Chondrocyte (in vitro differentiated cells): ENCODE results near the gene COL2A1. TPM values are rescaled to one million over a fixed set of nuclear protein-coding genes. Genes with fewer than 3 reads are reported as not detected.

Experiments
- DNase-seq: peaks from one replicate; pipeline ENCODE4 v3.0.0; 2021; ENCODE audit warnings: mixed read lengths, low spot score
- H3K27ac Mint-ChIP-seq: one replicate; pipeline ENCODE4 v1.8.0; 2021; ENCODE audit warnings: mild to moderate bottlenecking, moderate library complexity, mixed read lengths; ENCODE audit not compliant: unreplicated experiment
- H3K27me3 Mint-ChIP-seq: 2 replicates; pipeline ENCODE4 v1.8.0; 2021; ENCODE audit warnings: low read depth, mixed read lengths
- H3K36me3 Mint-ChIP-seq: 2 replicates; pipeline ENCODE4 v1.8.0; 2021; ENCODE audit warnings: low read depth, mixed read lengths
- H3K4me1 Mint-ChIP-seq: 2 replicates; pipeline ENCODE4 v1.8.0; 2021; ENCODE audit warnings: low read depth, mild to moderate bottlenecking, mixed read lengths
- H3K4me3 Mint-ChIP-seq: one replicate; pipeline ENCODE4 v1.8.0; 2021; ENCODE audit warnings: mild to moderate bottlenecking, moderate library complexity, mixed read lengths; ENCODE audit not compliant: unreplicated experiment
- H3K9me3 Mint-ChIP-seq: 2 replicates; pipeline ENCODE4 v1.8.0; 2021; ENCODE audit warnings: low read depth, mixed read lengths
- total RNA-seq: library from RNA; stranded (reverse); gene quantifications from 3 replicates; pipeline ENCODE4 v1.2.1, GENCODE V29; 2021
- TF ChIP-seq, protein P1 (sequence below): fragments of 200-600 bp; sonication (generic); IDR thresholded peaks from 2 replicates; pipeline ENCODE4 v1.5.0; 2021; ENCODE audit warnings: antibody characterized with exemption, mild to moderate bottlenecking, moderate library complexity

COL2A1 gene
- total RNA-seq, 1 donor from 2014 or later, result 35.6 TPM

DNA sequence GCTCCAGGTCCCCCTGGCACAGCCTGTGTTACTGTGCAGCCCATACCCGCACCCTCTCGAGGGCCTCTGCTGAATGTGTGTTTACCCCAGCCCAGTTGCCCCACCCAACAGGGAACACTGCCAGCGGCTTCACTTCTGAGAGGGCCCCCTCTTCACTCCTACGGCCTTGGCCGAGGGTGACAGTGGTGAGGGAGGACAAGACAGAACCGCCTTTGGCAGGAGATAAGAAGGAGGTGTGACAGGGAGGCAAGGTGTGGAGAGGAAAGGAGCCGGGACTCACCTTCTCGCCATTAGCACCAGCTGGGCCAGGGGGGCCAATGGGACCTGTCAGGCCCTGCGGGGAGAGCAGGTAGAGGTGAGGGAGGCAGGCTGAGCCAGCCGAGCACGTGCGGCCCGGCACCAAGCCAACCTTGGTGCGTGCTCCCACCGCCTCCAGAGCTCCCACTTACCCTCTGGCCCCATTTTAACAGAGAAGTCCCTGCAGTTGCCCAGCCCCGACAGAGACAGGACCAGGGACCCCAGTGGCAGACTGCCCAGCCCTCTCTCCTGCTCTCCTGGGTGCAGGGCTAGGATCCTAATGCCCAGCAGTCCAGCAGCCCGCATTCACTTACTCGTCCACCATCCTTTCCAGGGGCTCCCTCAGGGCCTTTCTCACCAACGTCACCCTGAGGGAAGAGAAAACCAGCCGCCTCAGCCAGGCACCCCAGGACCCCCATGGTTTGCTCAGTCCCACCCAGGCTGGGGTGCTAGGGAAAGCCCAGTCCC is 22.6 kb downstream of the COL2A1 start:
- H3K9me3 Mint-ChIP-seq, result no peaks in the 10 kb centered on the region
- TF ChIP-seq, protein P1, sequence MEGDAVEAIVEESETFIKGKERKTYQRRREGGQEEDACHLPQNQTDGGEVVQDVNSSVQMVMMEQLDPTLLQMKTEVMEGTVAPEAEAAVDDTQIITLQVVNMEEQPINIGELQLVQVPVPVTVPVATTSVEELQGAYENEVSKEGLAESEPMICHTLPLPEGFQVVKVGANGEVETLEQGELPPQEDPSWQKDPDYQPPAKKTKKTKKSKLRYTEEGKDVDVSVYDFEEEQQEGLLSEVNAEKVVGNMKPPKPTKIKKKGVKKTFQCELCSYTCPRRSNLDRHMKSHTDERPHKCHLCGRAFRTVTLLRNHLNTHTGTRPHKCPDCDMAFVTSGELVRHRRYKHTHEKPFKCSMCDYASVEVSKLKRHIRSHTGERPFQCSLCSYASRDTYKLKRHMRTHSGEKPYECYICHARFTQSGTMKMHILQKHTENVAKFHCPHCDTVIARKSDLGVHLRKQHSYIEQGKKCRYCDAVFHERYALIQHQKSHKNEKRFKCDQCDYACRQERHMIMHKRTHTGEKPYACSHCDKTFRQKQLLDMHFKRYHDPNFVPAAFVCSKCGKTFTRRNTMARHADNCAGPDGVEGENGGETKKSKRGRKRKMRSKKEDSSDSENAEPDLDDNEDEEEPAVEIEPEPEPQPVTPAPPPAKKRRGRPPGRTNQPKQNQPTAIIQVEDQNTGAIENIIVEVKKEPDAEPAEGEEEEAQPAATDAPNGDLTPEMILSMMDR, result no peak
- no peak overlapping the region for H3K4me3 Mint-ChIP-seq
- H3K4me1 Mint-ChIP-seq, result no peaks in the 10 kb centered on the region
- DNase-seq, result peak; percentile 75
- H3K27me3 Mint-ChIP-seq, result peaks cover 5% of the 10 kb centered on the region
- H3K36me3 Mint-ChIP-seq, result no peaks in the 10 kb centered on the region
- H3K27ac Mint-ChIP-seq, result no peak overlapping the region

GRCh38 chr12:47980779-47981495 is 23.3 kb downstream of the COL2A1 start:
- H3K4me1 Mint-ChIP-seq, result no peaks in the 10 kb centered on the region
- H3K27me3 Mint-ChIP-seq, result peaks cover 5% of the 10 kb centered on the region
- no peak overlapping the region for H3K27ac Mint-ChIP-seq
- peak; percentile 65 for DNase-seq
- H3K4me3 Mint-ChIP-seq, result no peak overlapping the region
- no peaks in the 10 kb centered on the region for H3K36me3 Mint-ChIP-seq
- no peaks in the 10 kb centered on the region for H3K9me3 Mint-ChIP-seq
- TF ChIP-seq, protein P1, result no peak

GRCh38 chr12:47980197-47980596 is 24.1 kb downstream of the COL2A1 start:
- H3K4me3 Mint-ChIP-seq, result no peak overlapping the region
- no peaks in the 10 kb centered on the region for H3K4me1 Mint-ChIP-seq
- TF ChIP-seq, protein P1, result no peak
- H3K36me3 Mint-ChIP-seq, result no peaks in the 10 kb centered on the region
- DNase-seq, result no peak
- H3K27me3 Mint-ChIP-seq, result peaks cover 5% of the 10 kb centered on the region
- no peaks in the 10 kb centered on the region for H3K9me3 Mint-ChIP-seq
- H3K27ac Mint-ChIP-seq, result no peak overlapping the region

GRCh38 chr12:47979686-47980085 is 24.6 kb downstream of the COL2A1 start:
- no peak for DNase-seq
- peaks cover 5% of the 10 kb centered on the region for H3K27me3 Mint-ChIP-seq
- H3K4me3 Mint-ChIP-seq, result no peak overlapping the region
- TF ChIP-seq, protein P1, result no peak
- no peaks in the 10 kb centered on the region for H3K4me1 Mint-ChIP-seq
- no peaks in the 10 kb centered on the region for H3K9me3 Mint-ChIP-seq
- H3K36me3 Mint-ChIP-seq, result no peaks in the 10 kb centered on the region
- no peak overlapping the region for H3K27ac Mint-ChIP-seq

DNA sequence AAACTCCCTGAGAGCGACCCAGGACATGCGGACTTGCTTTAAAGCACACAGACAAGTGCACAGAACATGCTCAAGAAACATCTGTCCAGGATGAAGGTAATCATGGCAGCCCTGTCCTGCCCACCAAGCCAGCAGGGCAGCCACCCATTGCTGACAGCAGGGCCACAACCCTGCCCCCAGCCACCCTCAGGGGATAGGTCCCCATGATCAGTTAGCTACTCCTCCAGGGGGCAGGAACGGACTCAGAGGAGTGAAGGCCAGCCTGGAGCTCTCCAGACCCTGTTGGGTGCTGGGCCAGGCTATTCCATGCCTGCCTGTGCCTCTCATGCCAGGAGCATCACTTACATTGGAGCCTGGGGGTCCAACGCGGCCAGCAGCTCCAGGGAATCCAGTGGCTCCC is 25.1 kb downstream of the COL2A1 start:
- H3K4me3 Mint-ChIP-seq, result no peak overlapping the region
- no peaks in the 10 kb centered on the region for H3K9me3 Mint-ChIP-seq
- TF ChIP-seq, protein P1, result no peak
- DNase-seq, result no peak
- no peaks in the 10 kb centered on the region for H3K36me3 Mint-ChIP-seq
- peaks cover 5% of the 10 kb centered on the region for H3K27me3 Mint-ChIP-seq
- no peaks in the 10 kb centered on the region for H3K4me1 Mint-ChIP-seq
- H3K27ac Mint-ChIP-seq, result no peak overlapping the region
